SH-SY5Y (cell line): ENCODE measurements around the gene DHX30.
A peak's percentile ranks its signal among the peaks of the same experiment; 100 is the strongest.

Source experiments
- GATA2 ChIP-seq: IDR thresholded peaks from 2 replicates; pipeline ENCODE4 v1.6.1; 2011; ENCODE audit warnings: mild to moderate bottlenecking, low read depth, low read length
- GATA3 ChIP-seq: IDR thresholded peaks from 2 replicates; pipeline ENCODE4 v1.6.1; 2011; ENCODE audit warnings: low read depth, mild to moderate bottlenecking, low read length, moderate library complexity

DHX30 gene

GRCh38 chr3:47855461-47856383 lies 52.8 kb downstream of the DHX30 start:
- TF ChIP-seq GATA2: no peak
- TF ChIP-seq GATA3: no peak

DNA sequence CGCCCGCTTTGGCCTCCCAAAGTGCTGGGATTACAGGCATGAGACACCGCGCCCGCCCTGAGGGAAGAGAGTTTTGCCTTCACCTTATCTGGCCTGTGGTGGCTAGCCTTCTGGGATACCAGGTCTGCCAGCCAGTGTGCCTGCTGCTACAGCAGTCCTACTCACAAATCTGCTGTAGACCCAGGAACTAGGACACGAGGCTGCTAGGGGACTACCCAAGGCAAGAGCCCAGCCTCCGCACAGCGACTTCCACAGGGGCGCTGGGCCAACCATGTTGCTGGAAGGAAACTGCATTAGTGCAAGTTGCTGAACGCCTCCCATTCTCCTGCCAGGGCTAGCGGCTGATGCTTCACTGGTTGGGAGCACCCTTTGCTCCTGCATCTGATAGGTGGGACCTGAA lies 53.7 kb downstream of the DHX30 start:
- TF ChIP-seq GATA3 (no peak), GATA2 (no peak)

- TF ChIP-seq GATA2: no peak
- TF ChIP-seq GATA3: no peak
These were observed 54.2 kb downstream of the DHX30 start for GRCh38 chr3:47857151-47857550.

DNA sequence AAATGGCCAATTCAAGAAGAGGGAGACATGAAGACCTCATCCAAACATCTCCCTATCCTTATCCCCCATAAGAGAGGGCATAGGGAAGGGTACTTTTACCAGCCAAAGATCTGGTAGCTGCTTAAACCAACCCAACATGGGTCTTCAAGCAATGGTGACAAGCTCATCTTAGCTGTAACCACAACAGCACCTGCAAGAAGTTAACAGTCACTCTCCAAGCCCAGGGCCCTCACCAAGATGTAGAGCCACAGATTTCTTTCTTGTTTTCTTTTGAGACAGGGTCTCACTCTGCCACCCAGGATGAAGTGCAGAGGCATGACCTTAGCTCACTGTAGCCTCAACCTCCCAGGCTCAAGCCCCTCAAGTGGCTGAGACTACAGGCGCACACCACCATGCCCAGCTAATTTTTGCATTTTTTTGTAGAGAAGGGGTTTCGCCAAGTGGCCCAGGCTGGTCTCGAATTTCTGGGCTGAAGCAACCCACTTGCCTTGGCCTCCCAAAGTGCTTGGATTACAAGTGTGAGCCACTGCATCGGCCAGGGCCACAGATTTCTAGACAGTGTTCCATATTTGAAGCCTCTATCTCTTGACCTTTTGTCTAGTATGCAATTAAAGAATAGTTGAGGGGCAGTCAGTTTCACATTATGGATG lies 57.1 kb downstream of the DHX30 start:
- TF ChIP-seq GATA2: no peak
- no peak for TF ChIP-seq GATA3

GRCh38 chr3:47863391-47864128 lies 60.6 kb downstream of the DHX30 start:
- TF ChIP-seq GATA2 (no peak), GATA3 (no peak)

DNA sequence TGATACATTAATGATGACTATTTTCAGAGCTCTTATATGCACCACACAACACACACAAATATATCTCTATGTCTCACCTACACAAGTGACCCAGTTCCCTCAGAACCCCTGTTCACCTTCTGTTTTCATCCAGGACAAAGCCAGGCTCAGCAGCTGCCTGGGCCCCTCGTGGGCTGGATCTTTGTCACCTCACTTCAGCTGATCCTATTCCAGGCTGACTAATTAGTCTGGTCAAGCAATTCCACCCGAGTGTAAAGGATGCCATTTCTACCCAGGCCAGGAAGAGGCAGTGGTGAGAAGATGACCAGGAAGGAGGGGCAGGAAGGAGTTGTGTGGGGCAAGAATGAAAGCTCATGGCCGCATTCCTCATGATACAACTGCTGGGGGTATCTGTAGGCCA lies 62.3 kb downstream of the DHX30 start:
- TF ChIP-seq GATA2 (no peak), GATA3 (no peak)

DNA sequence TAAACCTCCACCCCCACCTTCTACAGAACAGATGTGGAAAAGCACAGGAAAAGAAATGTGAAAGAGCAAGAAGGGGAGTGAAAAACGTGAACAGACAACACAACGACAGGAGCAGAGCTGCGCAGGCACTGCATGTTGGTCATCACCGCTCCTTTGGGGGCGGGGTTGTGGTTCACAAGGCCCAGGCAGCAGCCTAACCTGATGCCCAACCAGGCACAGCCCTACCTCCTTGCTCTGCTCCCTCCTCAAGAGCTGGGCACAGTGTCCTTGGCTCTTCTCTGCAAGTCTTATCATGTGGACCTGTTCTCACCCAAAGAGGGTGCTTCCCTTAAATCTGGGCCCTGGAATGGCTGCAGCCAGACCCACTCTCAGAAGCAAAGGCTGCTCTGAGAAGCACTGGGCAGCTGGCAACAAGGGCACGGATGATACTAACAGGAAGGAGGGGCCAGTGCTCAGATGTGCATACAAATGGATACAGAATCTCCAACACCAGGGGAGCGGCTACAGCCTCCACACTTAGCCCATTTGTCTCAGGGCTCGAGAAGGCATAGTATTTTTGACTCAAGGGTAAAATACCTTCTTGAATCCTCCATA lies 64.6 kb downstream of the DHX30 start:
- TF ChIP-seq GATA2: no peak
- no peak for TF ChIP-seq GATA3

DNA sequence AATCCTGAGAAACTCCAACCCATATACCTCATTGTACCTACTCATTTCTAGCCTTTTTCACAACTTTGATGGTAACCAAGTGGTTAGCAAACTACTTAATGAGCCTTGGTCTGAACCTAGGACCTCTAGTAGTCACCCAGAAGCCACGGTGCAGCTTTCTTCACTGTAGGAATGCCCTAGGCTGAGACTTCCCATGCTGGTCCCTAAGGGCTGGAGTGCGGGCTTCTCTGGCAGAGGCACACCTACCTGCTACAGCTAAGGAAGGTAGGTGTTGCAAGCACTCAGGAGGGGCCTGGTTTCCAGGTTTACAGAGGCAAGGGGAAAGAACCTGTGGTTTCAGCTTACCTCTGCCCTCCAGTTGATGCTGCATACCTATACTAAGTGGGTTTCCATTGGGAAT lies 65.4 kb downstream of the DHX30 start:
- no peak for TF ChIP-seq GATA3
- TF ChIP-seq GATA2: no peak

DNA sequence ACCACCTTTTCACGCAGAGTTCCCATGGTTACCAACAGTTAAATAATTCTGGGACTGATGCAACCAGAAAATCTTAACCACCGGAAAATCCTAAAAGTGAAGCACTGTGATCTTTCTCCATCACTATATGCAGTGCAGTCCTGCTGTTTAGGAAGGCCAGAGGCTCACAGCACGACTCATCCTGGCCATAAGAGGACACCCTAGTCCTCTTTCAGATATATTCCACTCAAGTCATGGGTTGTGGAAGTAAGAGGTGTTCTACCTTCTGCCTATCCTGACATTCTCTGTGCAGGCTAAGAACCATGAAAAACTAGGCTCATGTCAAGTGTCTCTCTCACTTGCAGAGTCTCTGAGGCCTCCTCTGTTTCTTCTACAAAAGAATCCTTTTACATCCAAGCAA lies 67.2 kb downstream of the DHX30 start:
- no peak for TF ChIP-seq GATA2
- TF ChIP-seq GATA3: no peak

- TF ChIP-seq GATA3 (no peak), GATA2 (no peak)
These were observed 67.8 kb downstream of the DHX30 start for GRCh38 chr3:47870702-47871260.

GRCh38 chr3:47871389-47871788 lies 68.5 kb downstream of the DHX30 start:
- TF ChIP-seq GATA3: no peak
- TF ChIP-seq GATA2: no peak

- TF ChIP-seq GATA2 (0 out of 2 replicates have a peak, but pooled peaks have one; percentile 10), GATA3 (no peak)
These were observed 70.0 kb downstream of the DHX30 start for GRCh38 chr3:47872916-47873315.

DNA sequence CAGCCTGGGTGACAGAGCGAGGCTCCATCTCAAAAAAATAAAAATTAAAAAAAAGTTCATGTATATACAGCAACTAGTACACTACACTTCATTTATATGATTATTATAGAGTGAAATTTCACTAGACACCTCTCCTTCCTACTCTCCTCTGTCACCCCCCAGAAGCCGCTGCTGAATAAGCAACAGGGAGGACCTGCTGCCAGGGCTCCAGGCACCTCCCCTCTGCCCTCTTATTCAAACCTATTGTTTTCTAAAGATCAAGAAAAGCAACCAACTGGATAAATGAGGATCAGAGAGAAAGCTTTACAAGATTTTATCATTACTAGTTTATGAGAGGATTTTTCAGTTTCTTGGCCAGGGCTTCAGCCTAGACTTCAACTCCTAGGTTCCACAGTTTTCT lies 71.5 kb downstream of the DHX30 start:
- no peak for TF ChIP-seq GATA3
- TF ChIP-seq GATA2: no peak

- TF ChIP-seq GATA2: no peak
- TF ChIP-seq GATA3: no peak
These were observed 72.0 kb downstream of the DHX30 start for GRCh38 chr3:47874913-47875312.

GRCh38 chr3:47877290-47877689 lies 74.4 kb downstream of the DHX30 start:
- TF ChIP-seq GATA3 (no peak), GATA2 (no peak)
